Mammary microvascular endothelial cell (primary cell): ENCODE results near the gene PRR36. TPM values are rescaled to one million over a fixed set of nuclear protein-coding genes. Genes with fewer than 3 reads are reported as not detected.

Experiments
- total RNA-seq: library from RNA; depleted of rRNA; stranded (reverse); fragments of >200 nt; gene quantifications from 2 replicates; pipeline ENCODE4 v1.2.3, GENCODE V29; 2015

PRR36 gene
- not detected in 2 replicates for total RNA-seq

GRCh38 chr19:7874076-7874896 is at the start of gene PRR36:
PRR36 (minus strand) TSS chr19:7874390; CDS start chr19:7873689, 701 bp downstream.

GRCh38 chr19:7919610-7920518 is 45.7 kb upstream of the PRR36 start, which contains the start of gene SNAPC2:
SNAPC2 (plus strand) TSS chr19:7920338; CDS start chr19:7920367, 29 bp downstream.

GRCh38 chr19:7914598-7915045 is 40.4 kb upstream of the PRR36 start, which contains the start of gene TGFBR3L:
TGFBR3L (plus strand) TSS chr19:7914830.

GRCh38 chr19:7903244-7904073 is 29.3 kb upstream of the PRR36 start, which contains the start of gene MAP2K7:
MAP2K7 (plus strand) TSS chr19:7903877; CDS start chr19:7903945, 68 bp downstream.

GRCh38 chr19:7888145-7888825 is 14.1 kb upstream of the PRR36 start, which contains the start of gene LRRC8E:
LRRC8E (plus strand) TSS chr19:7888510; CDS start chr19:7895604, 7,094 bp downstream.

GRCh38 chr19:7829561-7830271 is 44.5 kb downstream of the PRR36 start, which contains the start of gene EVI5L:
EVI5L (plus strand) TSS chr19:7830218; CDS start chr19:7846543, 16,325 bp downstream.

Other genes with a start within 250 kb of the PRR36 start
- 31.4 and 33.1 TPM in 2 replicates for gene XAB2, start 244.8 kb downstream of the PRR36 start, total RNA-seq
- 14.0 and 21.4 TPM in 2 replicates for gene PET100, start 244.6 kb downstream of the PRR36 start, total RNA-seq
- not detected in 2 replicates for gene PCP2, start 240.7 kb downstream of the PRR36 start, total RNA-seq
- 21.4 and 27.1 TPM in 2 replicates for gene STXBP2, start 237.3 kb downstream of the PRR36 start, total RNA-seq
- gene RETN, start 205.3 kb downstream of the PRR36 start, total RNA-seq = not detected in 2 replicates
- not detected in 2 replicates for gene MCEMP1, start 197.3 kb downstream of the PRR36 start, total RNA-seq
- 129 and 159 TPM in 2 replicates for gene TRAPPC5, start 193.6 kb downstream of the PRR36 start, total RNA-seq
- gene FCER2, start 172.3 kb downstream of the PRR36 start, total RNA-seq = not detected in 2 replicates
- not detected in 2 replicates for gene CLEC4G, start 142.3 kb downstream of the PRR36 start, total RNA-seq
- not detected in 2 replicates for gene CD209, start 126.9 kb downstream of the PRR36 start, total RNA-seq
- gene CLEC4M, start 111.1 kb downstream of the PRR36 start, total RNA-seq = 0.20 TPM in 1 of 2 replicates, not detected in the other
- gene EVI5L, start 44.2 kb downstream of the PRR36 start, total RNA-seq = 19.7 and 21.1 TPM in 2 replicates
- gene LRRC8E, start 14.1 kb upstream of the PRR36 start, total RNA-seq = 1.00 and 1.4 TPM in 2 replicates
- 7.8 and 9.3 TPM in 2 replicates for gene MAP2K7, start 29.5 kb upstream of the PRR36 start, total RNA-seq
- gene TGFBR3L, start 40.4 kb upstream of the PRR36 start, total RNA-seq = not detected in 2 replicates
- gene SNAPC2, start 45.9 kb upstream of the PRR36 start, total RNA-seq = 33.9 and 41.0 TPM in 2 replicates
- 4.1 and 5.5 TPM in 2 replicates for gene CTXN1, start 51.7 kb upstream of the PRR36 start, total RNA-seq
- 60.7 and 70.1 TPM in 2 replicates for gene TIMM44, start 69.3 kb upstream of the PRR36 start, total RNA-seq
- gene ELAVL1, start 131.3 kb upstream of the PRR36 start, total RNA-seq = 47.4 and 49.6 TPM in 2 replicates
- gene CCL25, start 178.4 kb upstream of the PRR36 start, total RNA-seq = not detected in 2 replicates